SW 1271 (cell line): Measurements from ENCODE around the gene PIGA.

Source experiments
- DNase-seq, 2 experiments: peaks; one replicate each; lab custom pipeline; 2025; lab: John Stamatoyannopoulos, UW

The PIGA gene, protein sequence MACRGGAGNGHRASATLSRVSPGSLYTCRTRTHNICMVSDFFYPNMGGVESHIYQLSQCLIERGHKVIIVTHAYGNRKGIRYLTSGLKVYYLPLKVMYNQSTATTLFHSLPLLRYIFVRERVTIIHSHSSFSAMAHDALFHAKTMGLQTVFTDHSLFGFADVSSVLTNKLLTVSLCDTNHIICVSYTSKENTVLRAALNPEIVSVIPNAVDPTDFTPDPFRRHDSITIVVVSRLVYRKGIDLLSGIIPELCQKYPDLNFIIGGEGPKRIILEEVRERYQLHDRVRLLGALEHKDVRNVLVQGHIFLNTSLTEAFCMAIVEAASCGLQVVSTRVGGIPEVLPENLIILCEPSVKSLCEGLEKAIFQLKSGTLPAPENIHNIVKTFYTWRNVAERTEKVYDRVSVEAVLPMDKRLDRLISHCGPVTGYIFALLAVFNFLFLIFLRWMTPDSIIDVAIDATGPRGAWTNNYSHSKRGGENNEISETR

DNA sequence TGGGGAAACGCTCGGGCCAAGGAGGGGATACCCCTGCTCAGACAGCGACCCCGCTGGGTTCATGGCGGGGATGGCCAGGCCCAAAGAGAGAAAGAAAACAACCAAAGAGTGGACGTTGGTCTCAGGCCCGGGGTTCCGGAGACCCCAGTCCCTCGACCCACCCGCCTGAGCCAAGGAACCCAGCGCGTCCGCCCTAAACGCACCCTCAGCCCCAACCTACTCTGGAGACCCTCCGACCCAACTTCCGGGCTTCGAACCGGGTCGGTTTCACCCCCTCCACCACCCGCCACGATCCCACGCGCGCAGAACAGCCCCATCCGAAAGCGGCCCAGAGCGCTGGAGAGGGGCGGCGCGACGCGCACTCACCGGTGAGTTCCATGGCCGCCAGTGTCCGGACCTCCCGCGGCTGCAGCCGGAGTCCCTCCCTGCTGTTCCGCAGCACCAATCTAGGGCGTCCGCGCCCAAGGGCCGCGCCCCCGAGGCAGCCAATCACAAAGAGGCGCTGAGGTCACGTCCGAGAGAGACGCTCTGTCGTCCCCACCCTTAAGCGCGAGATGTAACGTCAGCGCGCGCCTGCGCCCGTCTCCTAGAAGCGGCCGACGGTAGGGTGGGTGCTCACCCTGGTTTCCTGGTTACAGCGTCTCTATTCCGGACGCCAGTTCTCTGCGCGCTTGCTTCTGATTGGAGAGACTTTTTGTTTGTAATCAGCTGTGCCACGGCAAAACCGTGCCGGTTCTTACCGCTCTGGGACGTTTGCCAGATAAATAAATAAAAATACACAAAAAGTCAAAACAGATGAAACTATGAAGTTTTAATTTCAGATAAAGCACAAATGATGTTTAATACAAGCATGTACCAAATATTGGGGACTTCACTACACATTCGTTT, at the start of gene PIGA:
PIGA (minus strand) TSS at position 389 of the 888 bp plus-strand sequence. CDS start 3,593 bp downstream, outside the sequence.
- peak; percentile 70 to 86 for DNase-seq

DNA sequence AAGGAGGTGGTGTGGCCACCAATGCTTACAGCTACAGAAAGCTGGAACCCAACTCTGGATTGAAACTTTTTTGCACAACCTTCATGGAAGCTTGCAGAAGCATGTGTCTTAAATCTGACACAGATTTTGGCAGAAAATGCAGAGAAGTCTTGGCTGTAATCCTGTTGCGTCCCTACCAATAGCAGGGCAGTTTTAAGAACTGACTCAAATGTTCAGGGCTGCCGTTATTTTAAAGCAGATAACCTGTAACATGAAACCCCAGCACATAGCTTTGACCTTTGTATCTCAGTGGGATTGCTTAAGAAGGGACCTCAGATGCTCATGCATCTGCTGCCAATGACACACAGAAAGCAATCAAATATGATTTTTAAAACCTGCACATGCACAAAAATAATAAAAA, 49.0 kb upstream of the PIGA start, which contains the start of gene VEGFD:
VEGFD (minus strand) TSS at position 110 of the 400 bp plus-strand sequence. CDS start 467 bp downstream, outside the sequence.
- DNase-seq, result no peak

DNA sequence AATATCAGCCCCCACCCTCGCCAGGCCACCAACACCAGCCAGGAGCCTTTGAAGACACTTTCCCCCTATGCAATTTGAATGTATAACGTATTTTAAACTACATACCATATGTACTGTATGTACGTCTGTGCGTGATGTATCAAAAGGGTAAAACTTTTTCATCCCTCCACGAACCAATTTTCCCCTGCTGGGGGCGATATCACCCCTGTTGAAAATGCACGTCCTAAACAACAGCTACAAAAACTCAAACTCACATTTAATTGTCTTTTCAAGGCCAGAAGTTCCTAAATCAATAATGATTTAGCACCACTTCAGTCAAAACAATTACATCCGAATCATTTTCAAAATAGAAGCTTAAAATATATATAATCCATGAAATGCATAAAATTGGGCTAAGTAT, 47.5 kb upstream of the PIGA start:
- DNase-seq, result no peak

DNA sequence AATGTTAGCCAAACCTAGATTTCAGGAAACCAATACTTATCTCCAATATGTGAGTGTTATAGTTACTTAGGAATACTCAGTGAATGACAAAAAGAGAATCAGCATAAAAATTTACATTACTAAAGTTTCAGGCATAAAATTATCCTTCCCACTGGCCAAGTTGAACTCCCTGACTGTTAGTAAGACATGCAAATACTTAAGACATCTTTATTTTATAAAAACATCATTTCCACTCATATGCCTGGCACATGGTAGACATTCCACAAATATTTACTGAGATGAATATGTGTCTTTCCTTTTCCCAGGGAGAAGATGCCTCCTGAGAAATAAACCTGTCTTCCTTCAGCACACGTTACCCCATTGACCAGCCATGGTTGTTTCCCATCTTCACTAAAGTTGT, 41.6 kb upstream of the PIGA start:
- no peak for DNase-seq

DNA sequence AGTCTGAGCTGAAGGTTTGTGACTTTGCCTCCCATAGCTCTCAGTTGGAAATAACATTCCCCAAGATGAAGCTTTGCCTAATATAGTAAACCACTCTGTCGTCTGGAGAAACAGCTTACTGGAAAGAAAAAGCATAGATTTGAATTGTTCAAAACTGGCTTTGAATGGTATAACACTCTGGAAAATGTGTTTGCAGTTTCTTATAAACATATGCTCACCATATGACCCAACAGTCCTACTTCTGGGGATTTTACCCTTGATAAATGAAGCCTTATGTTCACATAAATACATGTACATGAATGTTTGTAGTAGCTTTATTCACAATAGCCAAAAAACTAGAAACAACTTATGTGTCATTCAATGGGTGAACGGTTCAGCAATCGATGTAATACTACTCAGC, 38.7 kb upstream of the PIGA start:
- no peak for DNase-seq

DNA sequence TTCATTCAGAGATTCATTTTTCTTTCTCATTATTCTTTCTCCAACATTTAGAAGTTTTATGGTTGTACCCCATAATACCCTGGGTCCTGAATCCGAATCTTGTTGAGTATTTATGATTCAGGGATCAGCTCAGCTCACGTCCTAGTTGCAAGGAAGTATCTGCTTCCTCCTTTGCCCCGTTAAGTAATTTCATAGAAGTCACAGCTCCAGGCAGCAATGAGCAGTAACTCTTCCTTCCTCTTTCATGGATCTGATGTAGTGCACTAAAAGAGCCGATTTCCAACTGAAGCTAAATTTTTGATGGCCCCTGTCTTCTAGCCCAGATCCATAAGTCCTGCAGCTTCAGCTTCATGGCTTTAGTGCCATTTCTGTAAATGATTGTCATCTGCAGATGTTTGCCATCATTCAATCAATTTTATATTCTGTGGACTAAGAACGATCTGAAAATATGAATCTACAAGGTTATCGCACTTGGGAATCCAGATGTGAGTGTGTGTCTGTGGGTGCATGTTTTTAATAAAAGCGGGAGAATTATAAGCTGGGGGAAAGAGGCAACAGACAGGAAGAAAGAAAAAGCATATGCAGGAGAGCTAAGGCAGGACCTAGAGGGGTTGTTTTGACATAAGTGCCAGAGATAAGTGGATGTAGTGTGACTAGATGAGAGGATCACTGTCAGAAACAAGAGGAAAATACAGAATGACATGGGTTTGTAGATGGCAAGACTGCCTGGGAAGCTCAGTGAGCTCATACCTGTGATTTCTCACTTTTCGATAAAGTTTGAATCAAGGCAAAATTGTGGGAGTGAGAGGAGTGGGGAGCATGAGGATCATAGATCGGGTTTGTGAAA, 31.4 kb upstream of the PIGA start:
- DNase-seq, result no peak

DNA sequence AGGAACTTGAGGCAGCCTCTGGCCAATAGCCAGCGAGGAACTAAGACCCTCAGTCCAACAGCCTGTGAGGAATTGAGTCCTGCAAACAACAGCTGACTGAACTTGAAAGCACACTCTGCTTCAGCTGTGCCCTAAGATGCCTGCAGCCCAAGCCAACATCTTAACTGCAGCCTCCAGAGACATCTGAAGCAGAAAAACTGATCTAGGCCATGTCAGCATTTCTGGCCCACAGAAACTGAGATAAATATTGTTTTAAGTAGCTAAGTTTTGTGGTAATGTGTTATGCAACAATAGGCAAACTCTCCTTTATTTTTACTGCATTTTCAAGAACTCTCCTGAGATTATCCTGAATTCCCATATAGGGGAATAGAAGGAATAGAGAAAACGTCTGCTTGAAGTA, 24.4 kb upstream of the PIGA start:
- no peak for DNase-seq

DNA sequence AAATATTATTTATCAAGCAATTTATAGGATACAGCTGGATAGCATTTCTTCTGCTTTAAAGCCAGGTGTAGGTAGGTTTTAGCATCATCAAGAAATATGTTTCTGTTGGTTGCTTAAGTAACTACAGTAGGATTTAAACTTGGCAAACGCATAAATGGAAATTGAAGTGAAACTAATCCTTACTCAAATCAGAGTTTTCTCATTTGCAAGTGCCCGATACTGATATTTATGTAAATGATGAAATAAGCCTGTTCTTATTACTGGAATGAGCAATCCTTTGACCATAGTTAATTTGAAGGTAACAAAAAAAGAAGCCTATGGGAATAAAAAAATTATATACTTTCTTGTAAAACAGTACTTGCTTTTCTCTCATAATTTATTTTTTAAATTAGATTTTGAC, 23.2 kb upstream of the PIGA start:
- no peak for DNase-seq

DNA sequence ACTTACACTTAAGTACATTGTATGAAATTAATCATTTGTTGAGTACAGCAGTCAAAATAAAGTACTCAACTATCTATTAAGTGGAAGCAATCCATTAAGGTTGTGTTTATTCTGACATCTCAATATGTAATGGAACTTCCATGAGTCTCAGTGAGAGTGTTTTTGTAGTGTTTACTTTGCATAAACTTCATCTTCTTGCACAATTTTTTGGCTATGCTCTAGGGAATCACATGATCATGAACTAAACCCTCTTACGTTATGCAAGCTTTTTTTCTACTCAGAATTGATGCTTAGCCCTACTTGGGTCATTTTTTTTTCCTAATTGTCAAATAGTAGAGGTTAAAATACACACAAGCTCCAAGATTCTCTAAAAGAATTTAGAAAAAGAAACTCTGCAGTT, 21.1 kb upstream of the PIGA start:
- DNase-seq, result no peak

DNA sequence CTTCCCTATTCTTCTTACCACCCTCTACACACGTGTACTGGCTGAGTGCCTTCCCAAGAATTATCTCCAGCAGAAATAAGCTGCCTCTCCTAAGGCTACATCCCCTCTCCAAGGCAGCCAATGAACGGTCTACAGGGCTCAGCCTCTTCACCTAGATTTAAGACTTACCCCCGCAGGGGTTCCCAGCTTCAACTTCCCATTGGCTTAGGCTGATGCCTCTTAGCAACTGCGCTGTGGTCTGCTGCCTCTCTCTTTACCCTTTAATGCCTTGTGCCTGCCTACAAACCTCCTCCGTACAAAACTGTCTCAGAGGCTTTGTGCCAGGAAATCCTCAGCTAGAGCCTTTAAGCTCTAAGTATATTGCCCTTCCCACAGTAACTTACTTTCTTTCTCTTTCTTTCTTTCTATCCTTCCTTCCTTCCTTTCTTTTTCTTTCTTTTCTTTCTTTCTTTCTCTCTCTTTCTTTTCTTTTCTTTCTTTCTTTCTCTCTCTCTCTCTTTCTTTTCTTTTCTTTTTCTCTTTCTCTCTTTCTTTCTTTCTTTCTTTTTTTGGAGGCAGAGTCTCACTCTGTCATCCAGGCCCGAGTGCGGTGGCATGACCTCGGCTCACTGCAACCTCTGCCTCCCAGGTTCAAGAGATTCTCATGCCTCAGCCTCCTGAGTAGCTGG, 15.1 kb upstream of the PIGA start:
- DNase-seq, result no peak

DNA sequence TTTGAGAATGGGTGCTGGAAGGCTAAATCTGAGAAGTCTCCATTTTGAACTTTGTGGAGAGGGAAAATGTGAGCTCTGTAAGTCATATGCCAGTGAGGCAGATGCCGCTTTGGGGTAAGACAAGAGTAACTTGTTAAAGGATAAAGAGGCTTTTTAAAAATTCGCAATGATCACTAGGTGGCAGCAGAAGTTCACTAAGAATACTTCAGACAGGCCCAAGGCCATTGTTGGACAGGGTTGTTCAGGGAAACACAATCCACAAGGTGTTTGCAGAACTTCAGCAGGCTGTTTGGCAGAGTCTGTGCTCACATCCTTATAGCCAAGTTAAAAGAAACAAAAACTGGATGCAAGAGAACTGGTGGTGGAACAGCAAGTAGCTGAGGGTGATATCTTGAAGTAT, 13.7 kb upstream of the PIGA start:
- peak in 1 of 2 experiments; percentile 0 for DNase-seq

DNA sequence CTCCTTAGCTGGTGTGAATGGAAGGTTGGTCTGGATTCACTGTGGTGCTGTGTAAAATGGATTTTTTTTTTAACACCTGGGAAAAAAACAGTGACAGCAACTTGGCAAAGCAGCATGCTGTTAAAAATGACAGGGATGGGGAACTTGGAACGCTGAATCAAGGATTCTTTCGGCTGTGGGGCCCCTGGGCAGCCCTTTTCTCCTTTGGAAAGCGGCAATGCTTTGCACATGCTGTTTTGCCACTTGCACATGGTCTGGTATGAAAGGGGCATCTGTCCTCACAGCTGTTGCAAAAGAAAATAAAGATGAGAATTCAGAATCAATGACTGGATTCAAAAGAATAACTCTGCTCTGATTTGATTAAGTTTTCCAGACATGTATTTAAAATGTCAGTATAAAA, 10.7 kb upstream of the PIGA start:
- no peak for DNase-seq

DNA sequence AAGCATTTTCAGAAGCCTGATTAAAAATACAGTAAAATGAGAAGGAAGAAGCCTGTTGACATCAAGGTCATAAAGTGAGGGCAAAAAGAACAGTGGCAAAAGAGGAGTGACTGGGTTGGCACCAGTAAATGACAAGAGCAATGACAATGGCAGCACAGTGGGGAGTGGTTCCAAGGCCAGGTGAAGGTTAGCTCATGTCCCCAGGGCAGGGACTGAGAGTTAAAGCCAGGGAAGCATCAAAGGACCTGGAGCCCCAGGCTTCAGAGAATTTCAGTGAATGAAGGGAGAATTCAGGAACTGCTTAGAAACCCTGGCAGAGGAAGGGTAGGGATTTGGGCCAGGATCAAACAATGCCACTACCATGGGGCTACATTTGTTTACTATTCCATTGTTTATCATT, 8.8 kb upstream of the PIGA start:
- no peak for DNase-seq

DNA sequence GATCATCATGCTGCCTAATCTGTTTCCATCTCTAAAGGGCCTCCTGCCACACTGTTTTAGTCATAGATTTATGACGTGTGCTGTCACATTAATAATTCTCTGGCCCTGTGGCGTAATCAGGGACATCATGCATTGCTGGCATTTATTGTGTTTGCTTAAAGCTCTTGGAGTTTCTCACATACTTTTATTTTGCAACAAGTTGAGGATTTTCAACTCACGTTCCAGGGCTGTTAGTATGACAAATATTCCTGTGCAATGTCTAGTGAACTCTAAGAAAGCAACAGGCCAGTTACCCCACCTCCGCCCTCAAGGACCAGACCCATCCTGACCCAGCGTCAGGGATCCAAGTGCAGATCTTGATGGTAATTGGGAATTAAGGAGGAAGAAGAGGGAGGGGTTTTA, 7.8 kb upstream of the PIGA start:
- DNase-seq, result no peak

DNA sequence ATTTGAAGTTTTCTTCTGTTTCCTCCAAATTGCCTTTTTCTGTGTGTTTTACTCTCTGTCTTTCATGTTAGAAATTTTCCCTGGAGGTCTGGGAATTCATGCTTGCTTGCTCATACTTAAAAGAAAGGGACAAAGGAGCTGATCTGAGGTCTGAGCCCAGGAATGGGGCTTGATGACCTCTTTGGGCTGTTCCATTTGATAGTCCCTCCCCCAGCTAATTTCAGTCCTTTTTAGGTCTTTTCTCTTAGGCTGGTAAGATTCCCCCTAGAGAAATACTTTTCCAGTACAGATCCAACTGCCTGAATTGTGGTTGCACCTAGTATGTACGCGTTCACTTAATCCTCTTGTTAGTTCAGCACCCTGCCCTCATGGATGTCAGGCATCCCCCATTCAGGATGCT, 5.5 kb upstream of the PIGA start:
- DNase-seq, result no peak

DNA sequence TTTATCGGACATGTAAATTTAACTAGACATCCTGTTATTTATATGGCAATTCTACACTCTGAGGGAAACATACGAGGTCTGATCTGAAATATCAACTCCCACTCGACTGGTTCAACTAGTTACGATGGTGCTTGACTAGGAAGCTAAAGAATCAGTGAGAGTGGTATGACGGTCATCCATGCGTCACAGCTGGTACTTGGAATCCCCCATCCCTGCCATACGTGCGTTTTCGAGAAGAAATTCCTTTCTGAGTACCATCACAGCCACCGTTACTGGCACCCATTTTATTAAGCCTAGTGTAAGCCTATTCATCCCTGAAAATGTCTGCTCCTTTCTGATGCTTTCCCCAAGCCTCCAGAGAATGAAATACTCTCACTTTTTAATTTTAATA, 695 bp upstream of the PIGA start:
- peak in 1 of 2 experiments; percentile 22 for DNase-seq

DNA sequence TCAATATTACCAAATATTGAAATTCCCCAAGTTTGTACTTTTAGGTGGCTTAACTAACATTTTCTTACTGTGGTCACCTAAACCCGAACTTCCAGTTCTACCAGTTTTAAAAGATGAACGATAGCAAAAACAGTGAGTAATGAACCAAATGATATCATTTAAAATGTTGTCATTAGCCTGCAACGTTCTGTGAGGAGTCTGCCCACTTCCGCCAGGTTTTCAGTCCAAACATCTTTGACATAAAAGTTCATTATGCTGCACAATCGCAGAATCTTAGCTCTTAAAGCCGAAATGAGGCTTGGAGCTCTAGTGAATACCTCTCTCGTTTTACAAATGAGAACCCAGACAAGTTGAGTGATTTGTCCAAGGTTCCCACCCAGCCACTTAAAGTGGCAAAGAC, 762 bp downstream of the PIGA start:
- no peak for DNase-seq

DNA sequence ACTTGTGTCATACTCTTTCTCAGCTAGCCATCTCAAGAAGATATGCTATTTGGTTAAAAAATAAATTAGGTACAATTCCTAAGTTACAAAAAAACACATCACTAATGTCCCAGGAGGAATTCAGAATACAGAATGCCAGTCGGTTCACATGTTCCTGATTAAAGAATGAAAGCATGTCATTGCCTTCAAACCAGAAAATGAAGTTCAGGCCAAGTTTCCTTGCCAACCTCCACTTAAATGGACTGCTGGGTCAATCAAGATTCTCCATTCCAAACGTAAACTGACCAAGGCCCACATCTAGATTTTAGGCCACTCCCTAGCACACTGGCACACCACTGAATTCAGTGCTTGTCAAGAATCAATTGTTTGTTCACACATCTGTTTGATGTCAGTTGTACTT, 6.5 kb downstream of the PIGA start:
- DNase-seq, result no peak

DNA sequence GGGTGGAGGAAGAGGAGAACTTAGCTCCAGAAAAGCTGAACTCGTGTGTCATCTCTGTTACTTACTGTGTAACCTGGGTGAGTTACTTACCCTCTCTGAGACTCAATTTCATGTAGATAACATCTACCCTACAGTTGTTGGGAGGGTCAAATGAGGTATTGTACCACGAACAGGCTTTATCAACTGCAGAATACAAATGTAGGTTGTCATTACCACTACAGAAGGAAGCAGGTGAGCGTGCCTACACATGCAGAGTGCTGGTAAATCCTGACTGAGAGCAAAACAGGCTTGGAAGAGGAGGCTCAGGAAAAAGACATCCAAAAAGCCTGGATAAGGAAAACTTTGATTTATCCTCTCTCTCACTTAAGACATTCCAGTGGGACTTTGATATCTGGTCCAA, 7.2 kb downstream of the PIGA start:
- no peak for DNase-seq

DNA sequence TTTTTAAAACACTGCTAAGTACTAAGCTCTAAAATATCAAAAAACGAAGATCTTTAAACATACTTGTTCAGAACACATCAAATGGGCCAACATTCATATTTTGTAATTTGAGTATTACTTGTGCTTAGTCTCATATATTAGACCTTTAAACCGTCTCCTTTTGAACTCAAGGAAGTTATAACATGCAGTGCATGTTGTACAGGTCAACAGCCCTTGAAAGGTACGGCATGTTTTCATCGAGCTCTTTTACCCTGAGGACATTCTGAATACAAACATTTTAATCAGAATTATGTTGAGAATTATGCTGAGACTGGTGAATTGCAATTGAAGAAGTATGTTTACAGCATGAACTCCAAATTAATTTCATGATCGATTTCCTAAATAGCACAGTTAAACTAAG, 12.9 kb downstream of the PIGA start:
- no peak for DNase-seq

DNA sequence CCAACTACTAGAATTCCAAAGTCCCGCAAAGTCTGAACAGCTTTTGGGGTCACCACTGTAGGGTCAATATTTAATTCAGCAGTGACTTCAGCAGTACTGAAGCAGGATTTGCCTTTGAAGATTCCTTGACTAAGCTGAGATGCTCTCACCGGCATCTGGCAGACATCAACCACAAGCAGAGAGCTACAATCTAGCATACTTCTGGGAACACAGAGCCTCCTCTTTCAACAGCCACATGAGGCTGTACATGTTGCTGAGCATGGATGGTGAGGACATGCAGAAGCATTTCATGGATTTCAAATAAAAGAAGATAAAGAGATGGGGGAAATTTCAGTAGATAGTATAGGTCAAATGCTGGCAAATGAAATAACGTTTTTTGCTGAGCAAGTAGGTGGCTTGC, 13.3 kb downstream of the PIGA start:
- no peak for DNase-seq
